GM12875 (cell line): ENCODE data around the gene RPL13A.

Source experiments
- H3K4me3 ChIP-seq: one replicate; pipeline ENCODE4 v1.5.1; 2011; ENCODE audit warnings: low read depth, low read length, control low read depth
- CTCF ChIP-seq: IDR thresholded peaks from 2 replicates; pipeline ENCODE4 v1.5.1; 2011; ENCODE audit warnings: low read depth, mild to moderate bottlenecking, control low read depth, inconsistent platforms, low read length, moderate library complexity, borderline replicate concordance; ENCODE audit not compliant: insufficient read depth

Gene RPL13A

GRCh38 chr19:49491804-49492572 is 4.6 kb downstream of the RPL13A start:
- no peak for TF ChIP-seq CTCF

GRCh38 chr19:49492573-49493405 is 5.4 kb downstream of the RPL13A start:
- H3K4me3 ChIP-seq, result no peak overlapping the region
- TF ChIP-seq CTCF, result no peak

More at GRCh38 chr19:49491804-49492572, 4.6 kb downstream of the RPL13A start:
- no peak overlapping the region for H3K4me3 ChIP-seq

GRCh38 chr19:49496574-49497008 is 9.2 kb downstream of the RPL13A start:
- H3K4me3 ChIP-seq, result peak overlapping the region; percentile 81
- TF ChIP-seq CTCF, result no peak

- no peak for TF ChIP-seq CTCF
- H3K4me3 ChIP-seq, result peak overlapping the region; percentile 81
Observed at GRCh38 chr19:49497047-49497788, 9.8 kb downstream of the RPL13A start.

- no peak for TF ChIP-seq CTCF
- H3K4me3 ChIP-seq, result peak overlapping the region; percentile 81
Observed at GRCh38 chr19:49497789-49498103, 10.3 kb downstream of the RPL13A start.

- no peak overlapping the region for H3K4me3 ChIP-seq
- no peak for TF ChIP-seq CTCF
Observed at GRCh38 chr19:49498475-49498874, 11.1 kb downstream of the RPL13A start.
